Measurements from ENCODE around the gene MCM3.

GRCh38 chr6:52312461-52312860 is 27.9 kb upstream of the MCM3 start:
- TF ChIP-seq POLR2A (IDR thresholded peaks at IDR 0.05), result no peak
- TF ChIP-seq CTCF (IDR thresholded peaks at IDR 0.05), result no peak
